HepG2 (cell line): ENCODE results near the gene RIMKLB. TPM values are rescaled to one million over a fixed set of nuclear protein-coding genes. Genes with fewer than 3 reads are reported as not detected.

Experiments
- ATAC-seq: fragments of 200-7000 bp; cut with Tn5 transposase; 3 replicates; pipeline ENCODE4 v1.9.1; 2020; ENCODE audit warnings: mild to moderate bottlenecking, moderate library complexity
- Bru-seq: library from RNA; stranded (reverse); fragments of 400-500 nt; gene quantifications from one replicate; lab custom pipeline; 2021; lab: Mats Ljungman, UMichigan
- BruChase-seq, 2 experiments: library from RNA; stranded (reverse); fragments of 400-500 nt; gene quantifications; one replicate each; lab custom pipeline; 2021; lab: Mats Ljungman, UMichigan
- BruUV-seq: library from RNA; stranded (reverse); fragments of 400-500 nt; replicated peaks from 2 replicates; lab custom pipeline; 2021; lab: Mats Ljungman, UMichigan
- CTCF ChIA-PET: fragments of 300-600 bp; formaldehyde crosslinking; extraction: SDS; loops from one replicate; lab custom pipeline; 2021; ENCODE audit warnings: low total read pairs, inconsistent platforms, low intra/inter-chr PET ratio; lab: Yijun Ruan, JAX
- POLR2A ChIA-PET: fragments of 350-600 bp; sonication (Branson Sonifier 250); formaldehyde crosslinking; loops from one replicate; lab custom pipeline; 2020; ENCODE audit warnings: antibody characterized with exemption, inconsistent platforms; lab: Yijun Ruan, JAX
- DNase-seq: peaks from one replicate; pipeline ENCODE4 v3.0.0-alpha.2; 2015; ENCODE audit warnings: low spot score
- FAIRE-seq: peaks from 3 replicates; lab custom pipeline; 2011; peaks lifted over from hg19 to GRCh38; lab: Jason Lieb, UNC
- H2AFZ ChIP-seq: one replicate; pipeline ENCODE4 v1.6.1; 2011; ENCODE audit warnings: low read length, inconsistent platforms
- H3K27ac ChIP-seq: fragments of 300-600 bp; 3 replicates; pipeline ENCODE4 v1.8.0; 2011; ENCODE audit warnings: mixed run types, mild to moderate bottlenecking, mixed read lengths, low read length, inconsistent platforms; ENCODE audit not compliant: insufficient read depth; ENCODE audit errors: extremely low read length
- H3K27me3 ChIP-seq, 2 experiments: fragments of 200-600 bp in 1 of 2; 2 replicates in 1 of 2; 3 replicates in 1 of 2; pipeline versions ENCODE4 v1.6.0 to v1.8.0; 2011; ENCODE audit warnings: low read length in 2 of 2, mild to moderate bottlenecking in 2 of 2, moderate library complexity in 2 of 2, inconsistent platforms in 1 of 2; ENCODE audit not compliant: insufficient read depth in 2 of 2, control insufficient read depth in 1 of 2
- H3K36me3 ChIP-seq, 2 experiments: fragments of 200-600 bp in 1 of 2; replicated peaks in 1 of 2; 2 replicates in 1 of 2; 3 replicates in 1 of 2; pipeline versions ENCODE4 v1.5.1 to v1.8.0; 2011; ENCODE audit warnings: low read length in 2 of 2, inconsistent platforms in 1 of 2; ENCODE audit not compliant: insufficient read depth in 2 of 2, control insufficient read depth in 1 of 2
- H3K4me1 ChIP-seq: 2 replicates; pipeline ENCODE4 v1.5.1; 2012; ENCODE audit warnings: low read length, inconsistent platforms; ENCODE audit not compliant: insufficient read depth
- H3K4me2 ChIP-seq: 2 replicates; pipeline ENCODE4 v1.6.0; 2011; ENCODE audit warnings: low read depth, low read length, inconsistent platforms
- H3K4me3 ChIP-seq, 3 experiments: fragments of 200-600 bp in 1 of 3; sonication (generic), shearing (Covaris generic) in 1 of 3; replicated peaks in 1 of 3; 2 replicates each; pipeline ENCODE4 v1.5.1; 2011 to 2016; ENCODE audit warnings: low read length in 3 of 3, inconsistent platforms in 2 of 3, low read depth in 2 of 3, mild to moderate bottlenecking in 2 of 3, control low read depth in 1 of 3, mixed read lengths in 1 of 3; ENCODE audit not compliant: insufficient read depth in 1 of 3
- H3K79me2 ChIP-seq: one replicate; pipeline ENCODE4 v1.6.1; 2011; ENCODE audit warnings: low read length, inconsistent platforms; ENCODE audit not compliant: insufficient read depth
- H3K9ac ChIP-seq: 2 replicates; pipeline ENCODE4 v1.6.0; 2011; ENCODE audit warnings: mild to moderate bottlenecking, low read depth, low read length, inconsistent platforms; ENCODE audit not compliant: insufficient read depth
- H3K9me3 ChIP-seq: 2 replicates; pipeline ENCODE4 v1.5.1; 2012; ENCODE audit warnings: mild to moderate bottlenecking, low read length
- H4K20me1 ChIP-seq: 2 replicates; pipeline ENCODE4 v1.6.0; 2011; ENCODE audit warnings: inconsistent platforms, mild to moderate bottlenecking, low read length, moderate library complexity; ENCODE audit not compliant: insufficient read depth
- SMARCE1 ChIP-seq: fragments of 450-650 bp; IDR thresholded peaks from 2 replicates; pipeline ENCODE4 v1.6.1; 2017; ENCODE audit warnings: borderline replicate concordance
- SNAPC4 ChIP-seq: sonication (generic); formaldehyde crosslinking; IDR thresholded peaks from 2 replicates; pipeline ENCODE4 v1.4.0; 2020; ENCODE audit warnings: mild to moderate bottlenecking, missing genetic modification reagents
- TOPORS ChIP-seq: sonication (generic); formaldehyde crosslinking; IDR thresholded peaks from 2 replicates; pipeline ENCODE4 v1.8.0; 2023; ENCODE audit warnings: mild to moderate bottlenecking, missing genetic modification reagents
- ZNF142 ChIP-seq: sonication (generic); formaldehyde crosslinking; IDR thresholded peaks from 2 replicates; pipeline ENCODE4 v1.4.0; 2020; ENCODE audit warnings: missing genetic modification reagents
- ZNF737 ChIP-seq: sonication (generic); formaldehyde crosslinking; IDR thresholded peaks from 2 replicates; pipeline ENCODE4 v1.5.0; 2020; ENCODE audit warnings: missing genetic modification reagents, mild to moderate bottlenecking, borderline replicate concordance
- WGBS: methylation state at CpG from one replicate; pipeline ENCODE4 v1.1.6; 2017; ENCODE audit warnings: low lambda C conversion rate; 5-methylcytosine and 5-hydroxymethylcytosine counted together
- in situ Hi-C: cut with HindIII; loops from 2 replicates; pipeline ENCODE4 v1.10.0; 2017; ENCODE audit warnings: low pct_unique_long_range_greater_than_20kb; ENCODE audit not compliant: extremely low pct_ligation_motif_present
- intact Hi-C: fragments of 100-400 bp; cut with micrococcal nuclease; formaldehyde crosslinking; loops from one replicate; pipeline ENCODE4 v1.10.0; 2022; ENCODE audit not compliant: unreplicated experiment
- long read RNA-seq, 2 experiments: library from RNA in 1 of 2; library from polyadenylated mRNA in 1 of 2; stranded (forward) in 1 of 2; unstranded in 1 of 2; transcript quantifications; one replicate each; pipeline ENCODE4 v2.0.0, GENCODE V29; 2019 to 2022
- polyA minus RNA-seq, 3 experiments: library from RNA; depleted of rRNA, polyadenylated mRNA; stranded (reverse); fragments of >200 nt; gene quantifications; 2 replicates each; pipeline ENCODE4 v1.2.3, GENCODE V29; 2011; ENCODE audit warnings: low replicate concordance in 1 of 3
- polyA plus RNA-seq, 8 experiments: library from polyadenylated mRNA; depleted of rRNA in 3 of 8; stranded (reverse) in 7 of 8; unstranded in 1 of 8; fragments of >200 nt; fragmentation: Illumina TruSeq in 4 of 8; extraction: Trizol in 4 of 8; gene quantifications; 2 replicates each; pipeline versions ENCODE4 v1.2.1 to v1.2.3, GENCODE V29; 2011 to 2016; ENCODE audit warnings: low read depth in 4 of 8, missing spikeins in 1 of 8, mixed read lengths in 1 of 8; ENCODE audit not compliant: insufficient read depth in 1 of 8
- total RNA-seq, 5 experiments: library from RNA; depleted of rRNA; stranded (reverse); fragments of >200 nt; fragmentation: Illumina TruSeq; extraction: Trizol; gene quantifications; 2 replicates each; pipeline ENCODE4 v1.2.3, GENCODE V29; 2016; ENCODE audit warnings: low read depth in 1 of 5

Gene RIMKLB
- total RNA-seq (2016; rRNA removed; fragmentation: Illumina TruSeq; extraction: Trizol) (0.21 and 0.33 TPM in 2 replicates), polyA plus RNA-seq (2011; rRNA removed) (0.35 and 0.40 TPM in 2 replicates), polyA minus RNA-seq (2011; rRNA and poly(A)+ RNA removed; ENCODE audit: low replicate concordance) (0.06 and 372 TPM in 2 replicates), Bru-seq, nascent RNA (percentile 26 among the genes with signal in this experiment), BruChase-seq, experiment 1, labeled RNA remaining after a 6-hour chase (percentile 26 among the genes with signal in this experiment), BruChase-seq, experiment 2, labeled RNA remaining after a 2-hour chase (percentile 26 among the genes with signal in this experiment)
- total RNA-seq (2016; cell fraction: cytosol; rRNA removed; fragmentation: Illumina TruSeq; extraction: Trizol; ENCODE audit: low read depth), result not detected in 2 replicates
- 0.22 and 0.39 TPM in 2 replicates for total RNA-seq (2016; cell fraction: insoluble cytoplasmic fraction; rRNA removed; fragmentation: Illumina TruSeq; extraction: Trizol)
- total RNA-seq (2016; cell fraction: membrane; rRNA removed; fragmentation: Illumina TruSeq; extraction: Trizol), result 0.03 TPM in 1 of 2 replicates, not detected in the other
- total RNA-seq (2016; cell fraction: nucleus; rRNA removed; fragmentation: Illumina TruSeq; extraction: Trizol), result 0.78 and 1.7 TPM in 2 replicates
- polyA plus RNA-seq (2011; cell fraction: cytosol; rRNA removed), result 0.15 and 0.18 TPM in 2 replicates
- 0.96 and 2.2 TPM in 2 replicates for polyA plus RNA-seq (2011; cell fraction: nucleus; rRNA removed)
- polyA plus RNA-seq (2012), result 0.52 and 1.0 TPM in 2 replicates
- not detected in 2 replicates for polyA plus RNA-seq (2016; cell fraction: cytosol; fragmentation: Illumina TruSeq; extraction: Trizol; ENCODE audit: low read depth)
- 0.30 TPM in 1 of 2 replicates, not detected in the other for polyA plus RNA-seq (2016; cell fraction: insoluble cytoplasmic fraction; fragmentation: Illumina TruSeq; extraction: Trizol; ENCODE audit: low read depth)
- polyA plus RNA-seq (2016; cell fraction: membrane; fragmentation: Illumina TruSeq; extraction: Trizol; ENCODE audit: low read depth), result not detected in 2 replicates
- 1.3 and 1.8 TPM in 2 replicates for polyA plus RNA-seq (2016; cell fraction: nucleus; fragmentation: Illumina TruSeq; extraction: Trizol; ENCODE audit: insufficient read depth, low read depth)
- 0.89 and 1.3 TPM in 2 replicates for polyA minus RNA-seq (2011; cell fraction: cytosol; rRNA and poly(A)+ RNA removed)
- 2.2 and 2.6 TPM in 2 replicates for polyA minus RNA-seq (2011; cell fraction: nucleus; rRNA and poly(A)+ RNA removed)
- long read RNA-seq, experiment 1, partial matches to known transcripts, result 0 of 1 reads
- long read RNA-seq, experiment 1, other reads (novel, unspliced or antisense), result 0 of 1 reads
- long read RNA-seq, experiment 2, result 0 reads

GRCh38 chr12:8697476-8698131 is at the start of gene RIMKLB:
TSS of gene RIMKLB (plus strand) at chr12:8697991. CDS start at chr12:8713867, 15,876 bp downstream.
- Histone ChIP-seq H3K36me3 (no peaks in the 10 kb centered on the region), H3K4me3 (peak within 1 kb of the TSS; percentile 59 to 75 (median 70); a peak in 4 of 6 replicates), H3K9ac (no peak within 1 kb of the TSS), H3K9me3 (no peaks in the 10 kb centered on the region), H3K4me2 (peak within 1 kb of the TSS; percentile 79), H2AFZ (no peak within 1 kb of the TSS), H3K27ac (no peak within 1 kb of the TSS), H3K4me1 (peaks cover 8% of the 10 kb centered on the region), H3K27me3 (peaks cover 3 to 41% of the 10 kb centered on the region in 2 experiments; a peak in 3 of 5 replicates), H3K79me2 (no peaks in the 10 kb centered on the region), H4K20me1 (no peaks in the 10 kb centered on the region)
- BruUV-seq, result no TSS peak
- FAIRE-seq, result no peak
- ChIA-PET POLR2A (no interaction called here), CTCF (no interaction called here)
- under 1% methylated on average over 46 of the region's 88 CpGs for WGBS
- in situ Hi-C loops, result no loop called here
- peak; percentile 87 for ATAC-seq
- intact Hi-C loops, result no loop called here
- DNase-seq, result no peak
- TF ChIP-seq ZNF737 (CRISPR knock-in tag) (no peak), ZNF142 (peak; percentile 89), SNAPC4 (CRISPR knock-in tag) (no peak), SMARCE1 (no peak), TOPORS (no peak)
